ENCODE data around the gene APOE. TPM values are rescaled to one million over a fixed set of nuclear protein-coding genes. Genes with fewer than 3 reads are reported as not detected.

APOE gene
- total RNA-seq (2016; rRNA removed; fragmentation: Illumina TruSeq; extraction: Trizol) (458 and 1,328 TPM in 2 replicates), polyA plus RNA-seq (2011; rRNA removed) (1,470 and 1,944 TPM in 2 replicates), polyA minus RNA-seq (2011; rRNA and poly(A)+ RNA removed; ENCODE audit: low replicate concordance) (0.40 and 224 TPM in 2 replicates), Bru-seq, nascent RNA (percentile 98 among the genes with signal in this experiment), BruChase-seq, experiment 1, labeled RNA remaining after a 6-hour chase (percentile 99 among the genes with signal in this experiment), BruChase-seq, experiment 2, labeled RNA remaining after a 2-hour chase (percentile 98 among the genes with signal in this experiment)
- 159 and 166 TPM in 2 replicates for total RNA-seq (2016; cell fraction: cytosol; rRNA removed; fragmentation: Illumina TruSeq; extraction: Trizol; ENCODE audit: low read depth)
- total RNA-seq (2016; cell fraction: insoluble cytoplasmic fraction; rRNA removed; fragmentation: Illumina TruSeq; extraction: Trizol) = 502 and 1,332 TPM in 2 replicates
- total RNA-seq (2016; cell fraction: membrane; rRNA removed; fragmentation: Illumina TruSeq; extraction: Trizol) = 224 and 230 TPM in 2 replicates
- 800 and 999 TPM in 2 replicates for total RNA-seq (2016; cell fraction: nucleus; rRNA removed; fragmentation: Illumina TruSeq; extraction: Trizol)
- polyA plus RNA-seq (2011; cell fraction: cytosol; rRNA removed) = 2,997 and 3,700 TPM in 2 replicates
- polyA plus RNA-seq (2011; cell fraction: nucleus; rRNA removed) = 1,674 and 2,058 TPM in 2 replicates
- 709 and 938 TPM in 2 replicates for polyA plus RNA-seq (2012)
- polyA plus RNA-seq (2016; cell fraction: cytosol; fragmentation: Illumina TruSeq; extraction: Trizol; ENCODE audit: low read depth) = 177 and 191 TPM in 2 replicates
- polyA plus RNA-seq (2016; cell fraction: insoluble cytoplasmic fraction; fragmentation: Illumina TruSeq; extraction: Trizol; ENCODE audit: low read depth) = 450 and 491 TPM in 2 replicates
- 185 and 190 TPM in 2 replicates for polyA plus RNA-seq (2016; cell fraction: membrane; fragmentation: Illumina TruSeq; extraction: Trizol; ENCODE audit: low read depth)
- 1,533 and 1,741 TPM in 2 replicates for polyA plus RNA-seq (2016; cell fraction: nucleus; fragmentation: Illumina TruSeq; extraction: Trizol; ENCODE audit: insufficient read depth, low read depth)
- polyA minus RNA-seq (2011; cell fraction: cytosol; rRNA and poly(A)+ RNA removed) = 272 and 395 TPM in 2 replicates
- polyA minus RNA-seq (2011; cell fraction: nucleus; rRNA and poly(A)+ RNA removed) = 73.5 and 101 TPM in 2 replicates
- long read RNA-seq, experiment 1, transcript APOE-201 (4 exons, 1,208 nt) = major isoform, 1,037 of 1,210 reads
- long read RNA-seq, experiment 1, transcript APOE-202 (3 exons, 923 nt) = minor isoform, 71 of 1,210 reads
- long read RNA-seq, experiment 1, transcript APOE-203 (4 exons, 864 nt) = minor isoform, 25 of 1,210 reads
- long read RNA-seq, experiment 1, transcript APOE-204 (4 exons, 737 nt) = minor isoform, 8 of 1,210 reads
- long read RNA-seq, experiment 1, partial matches to known transcripts = 16 of 1,210 reads
- long read RNA-seq, experiment 1, other reads (novel, unspliced or antisense) = 53 of 1,210 reads
- long read RNA-seq, experiment 2, transcript APOE-203 (4 exons, 864 nt) = minor isoform, 75 of 3,801 reads
- long read RNA-seq, experiment 2, transcript APOE-201 (4 exons, 1,208 nt) = major isoform, 2,133 of 3,801 reads
- long read RNA-seq, experiment 2, transcript APOE-202 (3 exons, 923 nt) = minor isoform, 612 of 3,801 reads
- long read RNA-seq, experiment 2, transcript APOE-204 (4 exons, 737 nt) = minor isoform, 21 of 3,801 reads
- long read RNA-seq, experiment 2, partial matches to known transcripts = 170 of 3,801 reads
- long read RNA-seq, experiment 2, other reads (novel, unspliced or antisense) = 790 of 3,801 reads

- H2AFZ ChIP-seq (ENCODE audit: low read length) = no peak within 1 kb of the TSS
- 0% methylated on average over 18 of the region's 20 CpGs for WGBS (ENCODE audit: low lambda C conversion rate)
- no peaks in the 10 kb centered on the region for H3K9me3 ChIP-seq (ENCODE audit: low read length)
- peak within 1 kb of the TSS; percentile 90 for H3K27ac ChIP-seq (ENCODE audit: extremely low read length, insufficient read depth, low read length)
- FAIRE-seq (peak; percentile 78), DNase-seq (ENCODE audit: low spot score) (peak; percentile 81), ATAC-seq (peak; percentile 62)
- peaks cover 57% of the 10 kb centered on the region for H3K4me1 ChIP-seq (ENCODE audit: insufficient read depth, low read length)
- TSS peak; percentile 85 for BruUV-seq (replicated peaks)
- ChIA-PET CTCF (ENCODE audit: low intra/inter-chr PET ratio, low total read pairs) (interaction anchor here (3.6 kb wide), 1 partner anchor 46 kb away, joined by 51 read pairs; no protein-coding TSS in a partner anchor), POLR2A (interaction anchor here (0.6 to 14.7 kb wide), 26 partner anchors 9 to 287 kb away, joined by 3 to 317 read pairs (median 6); partner anchors contain the start of genes APOC1, APOC2, BCAM and CLASRP)
- peak within 1 kb of the TSS; percentile 82 to 93 (median 87) for H3K4me3 ChIP-seq (replicated peaks in 1 of 3; ENCODE audit: insufficient read depth in 1 of 3, low read depth in 2 of 3, low read length in 3 of 3)
- intact Hi-C loops (cut with micrococcal nuclease; ENCODE audit: unreplicated experiment) = loop anchor here (1.0 kb wide), 1 partner anchor 46 kb away; no protein-coding TSS in a partner anchor
- no peaks in the 10 kb centered on the region; a peak in 1 of 5 replicates for H3K27me3 ChIP-seq (ENCODE audit: control insufficient read depth in 1 of 2, insufficient read depth in 2 of 2, low read length in 2 of 2)
- H3K36me3 ChIP-seq (replicated peaks in 1 of 2; ENCODE audit: control insufficient read depth in 1 of 2, insufficient read depth in 2 of 2, low read length in 2 of 2) = peaks cover 16 to 40% of the 10 kb centered on the region in 2 experiments
- H3K79me2 ChIP-seq (ENCODE audit: insufficient read depth, low read length) = peaks cover 20% of the 10 kb centered on the region
- H4K20me1 ChIP-seq (ENCODE audit: insufficient read depth, low read length) = peaks cover 14% of the 10 kb centered on the region
- H3K4me2 ChIP-seq (ENCODE audit: low read depth, low read length) = peak within 1 kb of the TSS; percentile 89
- peak within 1 kb of the TSS; percentile 87 for H3K9ac ChIP-seq (ENCODE audit: insufficient read depth, low read depth, low read length)
- in situ Hi-C loops (cut with HindIII; ENCODE audit: extremely low pct_ligation_motif_present, low pct_unique_long_range_greater_than_20kb) = no loop called here
- no peak for TF ChIP-seq FOSL1 (CRISPR knock-in tag; IDR thresholded peaks at IDR 0.05; ENCODE audit: borderline replicate concordance)
- TF ChIP-seq ZNF317 (CRISPR knock-in tag; IDR thresholded peaks at IDR 0.05) = no peak
- no peak; the same call in 1 of the 2 replicates for TF ChIP-seq ZNF780A (CRISPR knock-in tag; IDR thresholded peaks at IDR 0.05)
- no peak for TF ChIP-seq TAF15 (IDR thresholded peaks at IDR 0.05; ENCODE audit: low read depth, low read length, poor library complexity, severe bottlenecking)
- TF ChIP-seq ZNF383 (CRISPR knock-in tag; IDR thresholded peaks at IDR 0.05; ENCODE audit: borderline replicate concordance) = no peak
- no peak for TF ChIP-seq ZNF354B (CRISPR knock-in tag; IDR thresholded peaks at IDR 0.05)
- peak; percentile 61; the same call in 1 of the 2 replicates for TF ChIP-seq ZNF709 (CRISPR knock-in tag; IDR thresholded peaks at IDR 0.05)
- no peak; the same call in 1 of the 2 replicates for TF ChIP-seq DNMT1 (CRISPR knock-in tag; IDR thresholded peaks at IDR 0.05)
- TF ChIP-seq ZNF556 (CRISPR knock-in tag; IDR thresholded peaks at IDR 0.05; ENCODE audit: borderline replicate concordance) = peak; percentile 90; the same call in 1 of the 2 replicates
- TF ChIP-seq ZBTB25 (CRISPR knock-in tag; IDR thresholded peaks at IDR 0.05) = no peak
- TF ChIP-seq NR2C2 (CRISPR knock-in tag; IDR thresholded peaks at IDR 0.05; ENCODE audit: borderline replicate concordance) = peak; percentile 58; the same call in 1 of the 2 replicates
- TF ChIP-seq TFE3 (CRISPR knock-in tag; IDR thresholded peaks at IDR 0.05) = peak; percentile 98
- TF ChIP-seq DRAP1 (CRISPR knock-in tag; IDR thresholded peaks at IDR 0.05) = peak; percentile 98
Observed at GRCh38 chr19:44905437-44906160, at the start of gene APOE. TSS of gene APOE (plus strand) at chr19:44905796. CDS start at chr19:44906625, 829 bp downstream.

Measured in HepG2 (cell line).